GM12873 (cell line): Measurements from ENCODE around the gene PKN3.

Experiments
- TF ChIP-seq, protein P1 (sequence below): IDR thresholded peaks from 2 replicates; pipeline ENCODE4 v1.5.1; 2012; ENCODE audit warnings: low read depth, mild to moderate bottlenecking, moderate library complexity, low read length, control low read depth; ENCODE audit not compliant: insufficient read depth; ENCODE audit errors: missing control alignments

Gene PKN3

GRCh38 chr9:128715436-128715750 lies 13.1 kb downstream of the PKN3 start:
- TF ChIP-seq, protein P1, sequence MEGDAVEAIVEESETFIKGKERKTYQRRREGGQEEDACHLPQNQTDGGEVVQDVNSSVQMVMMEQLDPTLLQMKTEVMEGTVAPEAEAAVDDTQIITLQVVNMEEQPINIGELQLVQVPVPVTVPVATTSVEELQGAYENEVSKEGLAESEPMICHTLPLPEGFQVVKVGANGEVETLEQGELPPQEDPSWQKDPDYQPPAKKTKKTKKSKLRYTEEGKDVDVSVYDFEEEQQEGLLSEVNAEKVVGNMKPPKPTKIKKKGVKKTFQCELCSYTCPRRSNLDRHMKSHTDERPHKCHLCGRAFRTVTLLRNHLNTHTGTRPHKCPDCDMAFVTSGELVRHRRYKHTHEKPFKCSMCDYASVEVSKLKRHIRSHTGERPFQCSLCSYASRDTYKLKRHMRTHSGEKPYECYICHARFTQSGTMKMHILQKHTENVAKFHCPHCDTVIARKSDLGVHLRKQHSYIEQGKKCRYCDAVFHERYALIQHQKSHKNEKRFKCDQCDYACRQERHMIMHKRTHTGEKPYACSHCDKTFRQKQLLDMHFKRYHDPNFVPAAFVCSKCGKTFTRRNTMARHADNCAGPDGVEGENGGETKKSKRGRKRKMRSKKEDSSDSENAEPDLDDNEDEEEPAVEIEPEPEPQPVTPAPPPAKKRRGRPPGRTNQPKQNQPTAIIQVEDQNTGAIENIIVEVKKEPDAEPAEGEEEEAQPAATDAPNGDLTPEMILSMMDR, result no peak

GRCh38 chr9:128716581-128717254 lies 14.4 kb downstream of the PKN3 start:
- TF ChIP-seq, protein P1, result no peak

DNA sequence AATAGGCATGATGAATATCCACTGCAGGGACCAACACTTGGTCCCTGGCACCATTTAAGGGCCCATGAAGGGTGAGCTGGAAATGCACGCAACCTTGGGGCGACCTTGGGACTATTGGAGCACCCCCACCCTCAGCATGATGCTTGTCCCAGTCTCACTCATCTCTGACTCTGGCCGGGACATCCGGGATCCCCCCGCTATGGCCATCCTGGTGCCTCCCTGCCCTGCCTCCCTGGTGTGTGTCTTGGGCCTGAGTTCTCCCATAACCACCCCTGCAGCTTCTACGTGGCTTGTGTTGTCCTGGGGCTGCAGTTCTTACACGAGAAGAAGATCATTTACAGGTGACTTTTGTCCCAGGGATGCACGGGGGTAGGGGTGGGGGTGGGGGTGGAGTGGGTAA lies 15.7 kb downstream of the PKN3 start:
- TF ChIP-seq, protein P1, result no peak

DNA sequence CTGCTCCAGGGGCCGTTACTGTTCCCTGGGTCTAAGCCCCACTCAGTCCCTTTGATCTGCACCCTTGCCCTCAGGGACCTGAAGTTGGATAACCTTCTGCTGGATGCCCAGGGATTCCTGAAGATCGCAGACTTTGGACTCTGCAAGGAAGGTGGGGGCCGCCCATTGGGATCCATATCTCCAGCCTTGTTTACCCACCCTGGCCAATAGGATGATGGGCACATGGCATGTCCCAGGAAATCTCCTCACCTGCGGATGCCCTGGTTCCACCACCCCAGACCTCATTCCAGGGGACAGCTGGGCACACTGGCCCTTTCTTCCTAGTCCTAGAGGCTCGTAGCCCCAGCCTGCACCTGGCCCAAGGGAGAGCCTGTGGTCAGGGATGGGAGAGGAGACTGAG lies 16.2 kb downstream of the PKN3 start:
- TF ChIP-seq, protein P1, result no peak

DNA sequence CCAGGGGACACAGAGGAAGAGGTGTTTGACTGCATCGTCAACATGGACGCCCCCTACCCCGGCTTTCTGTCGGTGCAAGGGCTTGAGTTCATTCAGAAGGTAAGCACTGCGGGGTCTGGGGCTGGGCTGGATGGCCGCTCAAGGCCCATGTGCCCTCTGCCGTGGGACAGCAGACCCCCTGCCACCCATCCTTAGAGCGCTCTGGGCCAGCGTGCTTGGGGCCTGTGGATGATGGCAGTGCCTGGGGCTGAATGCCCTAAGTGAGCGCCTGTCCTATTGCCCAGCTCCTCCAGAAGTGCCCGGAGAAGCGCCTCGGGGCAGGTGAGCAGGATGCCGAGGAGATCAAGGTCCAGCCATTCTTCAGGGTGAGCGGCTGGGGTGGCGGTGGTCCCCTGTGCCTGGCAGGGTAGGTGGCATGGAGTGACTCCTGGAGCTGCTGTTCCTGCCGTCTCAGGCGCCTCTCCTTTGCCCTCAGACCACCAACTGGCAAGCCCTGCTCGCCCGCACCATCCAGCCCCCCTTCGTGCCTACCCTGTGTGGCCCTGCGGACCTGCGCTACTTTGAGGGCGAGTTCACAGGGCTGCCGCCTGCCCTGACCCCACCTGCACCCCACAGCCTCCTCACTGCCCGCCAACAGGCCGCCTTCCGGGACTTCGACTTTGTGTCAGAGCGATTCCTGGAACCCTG lies 17.8 kb downstream of the PKN3 start:
- TF ChIP-seq, protein P1, result no peak

GRCh38 chr9:128720841-128721486 lies 18.7 kb downstream of the PKN3 start:
- TF ChIP-seq, protein P1, result no peak

GRCh38 chr9:128721487-128722010 lies 19.2 kb downstream of the PKN3 start:
- TF ChIP-seq, protein P1, result no peak
